K562 (cell line): Measurements from ENCODE around the gene CHD8. TPM values are rescaled to one million over a fixed set of nuclear protein-coding genes. Genes with fewer than 3 reads are reported as not detected.

ENCODE experiments used
- ATAC-seq: fragments of 200-7000 bp; cut with Tn5 transposase; 3 replicates; pipeline ENCODE4 v1.9.1; 2020; ENCODE audit warnings: moderate library complexity
- BruUV-seq: library from RNA; stranded (reverse); fragments of 400-500 nt; replicated peaks from 2 replicates; lab custom pipeline; 2021; lab: Mats Ljungman, UMichigan
- CTCF ChIA-PET: fragments of 300-600 bp; formaldehyde crosslinking; extraction: SDS; loops from one replicate; lab custom pipeline; 2021; ENCODE audit warnings: low intra/inter-chr PET ratio; lab: Yijun Ruan, JAX
- POLR2A ChIA-PET: fragments of 300-600, 350-650 bp; sonication (Branson Sonifier 250); formaldehyde crosslinking; extraction: SDS; loops from one replicate; lab custom pipeline; 2021; ENCODE audit warnings: antibody characterized with exemption, inconsistent platforms; lab: Yijun Ruan, JAX
- DNase-seq, 4 experiments: peaks; one replicate each; pipeline versions ENCODE4 v3.0.0 to v3.0.0-alpha.2; 2011 to 2018; ENCODE audit warnings: low spot score in 3 of 4, mixed read lengths in 3 of 4; ENCODE audit errors: extremely low read depth in 1 of 4
- FAIRE-seq: peaks from 2 replicates; lab custom pipeline; 2011; peaks lifted over from hg19 to GRCh38; lab: Jason Lieb, UNC
- H2AFZ ChIP-seq: 2 replicates; pipeline ENCODE4 v1.6.0; 2011; ENCODE audit warnings: low read depth, low read length, control low read depth, inconsistent platforms
- H3K27ac ChIP-seq: fragments of 200-600 bp; 3 replicates; pipeline ENCODE4 v1.8.0; 2011; ENCODE audit warnings: low read depth, mild to moderate bottlenecking, control low read depth, inconsistent platforms, low read length, moderate library complexity, mixed read lengths; ENCODE audit errors: extremely low read depth
- H3K27me3 ChIP-seq, 2 experiments: fragments of 300-600 bp in 1 of 2; 2 replicates in 1 of 2; 3 replicates in 1 of 2; pipeline versions ENCODE4 v1.6.0 to v1.8.0; 2011; ENCODE audit warnings: inconsistent platforms in 2 of 2, low read length in 2 of 2, mild to moderate bottlenecking in 1 of 2, mixed read lengths in 1 of 2, moderate library complexity in 1 of 2; ENCODE audit not compliant: control insufficient read depth in 2 of 2, insufficient read depth in 2 of 2
- H3K36me3 ChIP-seq: fragments of 300-600 bp; 3 replicates; pipeline ENCODE4 v1.8.0; 2011; ENCODE audit warnings: mild to moderate bottlenecking, low read length, inconsistent platforms; ENCODE audit not compliant: control insufficient read depth, insufficient read depth
- H3K4me1 ChIP-seq, 2 experiments: fragments of 200-600 bp in 1 of 2; replicated peaks in 1 of 2; 2 replicates in 1 of 2; 3 replicates in 1 of 2; pipeline versions ENCODE4 v1.5.1 to v1.8.0; 2011; ENCODE audit warnings: inconsistent platforms in 2 of 2, low read length in 2 of 2, mild to moderate bottlenecking in 1 of 2, mixed read lengths in 1 of 2, moderate library complexity in 1 of 2; ENCODE audit not compliant: control insufficient read depth in 2 of 2, insufficient read depth in 2 of 2
- H3K4me2 ChIP-seq: 2 replicates; pipeline ENCODE4 v1.6.1; 2011; ENCODE audit warnings: low read length, control low read depth, inconsistent platforms, mixed read lengths; ENCODE audit not compliant: insufficient read depth
- H3K4me3 ChIP-seq: fragments of 200-600 bp; sonication (generic), shearing (Covaris generic); 2 replicates; pipeline ENCODE4 v1.5.1; 2016; ENCODE audit warnings: control low read depth, inconsistent platforms
- H3K79me2 ChIP-seq: fragments of 200-600 bp; 3 replicates; pipeline ENCODE4 v1.8.0; 2011; ENCODE audit warnings: low read length, inconsistent platforms; ENCODE audit not compliant: control insufficient read depth, insufficient read depth
- H3K9ac ChIP-seq, 2 experiments: 2 replicates each; pipeline versions ENCODE4 v1.6.0 to v1.6.1; 2011; ENCODE audit warnings: low read depth in 2 of 2, low read length in 2 of 2, control low read depth in 1 of 2, inconsistent platforms in 1 of 2, mild to moderate bottlenecking in 1 of 2, mixed read lengths in 1 of 2; ENCODE audit not compliant: insufficient read depth in 1 of 2
- H3K9me1 ChIP-seq: one replicate; pipeline ENCODE4 v1.6.0; 2011; ENCODE audit warnings: inconsistent platforms, mild to moderate bottlenecking, low read length, moderate library complexity; ENCODE audit not compliant: control insufficient read depth, insufficient read depth
- H3K9me3 ChIP-seq: replicated peaks from 2 replicates; pipeline ENCODE4 v1.5.1; 2011; ENCODE audit warnings: low read depth, low read length, inconsistent platforms; ENCODE audit not compliant: control insufficient read depth, insufficient read depth
- H4K20me1 ChIP-seq: replicated peaks from 2 replicates; pipeline ENCODE4 v1.6.1; 2011; ENCODE audit warnings: low read length, inconsistent platforms, mixed read lengths; ENCODE audit not compliant: control insufficient read depth, insufficient read depth
- CBX1 ChIP-seq: sonication (generic); IDR thresholded peaks from 2 replicates; pipeline ENCODE4 v1.6.1; 2016; ENCODE audit warnings: antibody characterized with exemption, low read depth, mild to moderate bottlenecking
- CREBBP ChIP-seq: IDR thresholded peaks from one replicate; pipeline ENCODE4 v1.6.1; 2012; ENCODE audit warnings: low read depth, mild to moderate bottlenecking, control low read depth, inconsistent platforms, low read length
- JUN ChIP-seq, 2 experiments: sonication (generic) in 1 of 2; formaldehyde crosslinking in 1 of 2; IDR thresholded peaks; 2 replicates each; pipeline versions ENCODE4 v1.6.1 to v1.8.0; 2012 to 2022; ENCODE audit warnings: borderline replicate concordance in 2 of 2, mild to moderate bottlenecking in 2 of 2, improper control_type of control experiment in 1 of 2, low read depth in 1 of 2, low read length in 1 of 2, missing genetic modification reagents in 1 of 2
- MCM3 ChIP-seq: fragments of 450-650 bp; IDR thresholded peaks from 2 replicates; pipeline ENCODE4 v1.6.1; 2016
- SMAD2 ChIP-seq: fragments of 150-350 bp; IDR thresholded peaks from 2 replicates; pipeline ENCODE4 v1.6.1; 2014; ENCODE audit warnings: low read depth, mild to moderate bottlenecking, low read length
- ZBTB7A ChIP-seq: IDR thresholded peaks from 2 replicates; pipeline ENCODE4 v1.6.1; 2011; ENCODE audit warnings: low read depth, mild to moderate bottlenecking, low read length, moderate library complexity, borderline replicate concordance; ENCODE audit not compliant: control insufficient read depth
- ZC3H8 ChIP-seq: fragments of 450-650 bp; IDR thresholded peaks from 2 replicates; pipeline ENCODE4 v1.6.1; 2017
- ZNF263 ChIP-seq: sonication (generic); formaldehyde crosslinking; IDR thresholded peaks from 2 replicates; pipeline ENCODE4 v1.8.0; 2022; ENCODE audit warnings: mild to moderate bottlenecking, missing genetic modification reagents, borderline replicate concordance
- ZNF436 ChIP-seq: fragments of 250-450, 450-650 bp; sonication (Bioruptor Pico); formaldehyde crosslinking; IDR thresholded peaks from 2 replicates; pipeline ENCODE4 v1.7.0; 2020; ENCODE audit warnings: mild to moderate bottlenecking
- WGBS: fragments of 100-300 bp; shearing (Covaris generic); methylation state at CpG from one replicate; pipeline ENCODE4 v1.1.6; 2016; ENCODE audit warnings: low coverage, mixed read lengths; ENCODE audit not compliant: insufficient coverage; ENCODE audit errors: missing lambda C conversion rate; 5-methylcytosine and 5-hydroxymethylcytosine counted together
- in situ Hi-C: fragments of 300-500 bp; cut with MboI; formaldehyde crosslinking; loops from 4 replicates; pipeline ENCODE4 v1.15.0; 2018; ENCODE audit warnings: inconsistent platforms, mixed read lengths
- intact Hi-C: fragments of 100-400 bp; cut with micrococcal nuclease; formaldehyde crosslinking; loops from 2 replicates; pipeline ENCODE4 v1.14.2; 2022
- polyA plus RNA-seq, 8 experiments: library from polyadenylated mRNA; depleted of rRNA in 4 of 8; stranded (reverse) in 5 of 8; unstranded in 3 of 8; fragments of >200 nt; fragmentation: Nextera tagmentation in 2 of 8; fragmentation: Illumina TruSeq in 1 of 8; extraction: Ambion mirVana in 2 of 8; extraction: Trizol in 1 of 8; gene quantifications; 2 replicates each; pipeline versions ENCODE4 v1.2.1 to v1.2.3, GENCODE V29; 2011 to 2014; ENCODE audit warnings: inconsistent platforms in 1 of 8, missing spikeins in 1 of 8
- total RNA-seq, 7 experiments: library from RNA; depleted of rRNA in 6 of 7; stranded (reverse); fragments of >200 nt in 6 of 7; fragmentation: Illumina TruSeq in 2 of 7; extraction: Trizol in 2 of 7; gene quantifications; 2 replicates each; pipeline versions ENCODE4 v1.2.1 to v1.2.3, GENCODE V29; 2011 to 2021; ENCODE audit warnings: low replicate concordance in 1 of 7
- TF ChIP-seq, protein P1 (sequence below): fragments of 450-650 bp; formaldehyde crosslinking; IDR thresholded peaks from 2 replicates; pipeline ENCODE4 v1.4.0; 2020; ENCODE audit warnings: mild to moderate bottlenecking, moderate library complexity
- TF ChIP-seq, protein P2 (sequence below): sonication (generic); formaldehyde crosslinking; IDR thresholded peaks from 2 replicates; pipeline ENCODE4 v1.8.1; 2023; ENCODE audit warnings: mild to moderate bottlenecking, missing genetic modification reagents
- TF ChIP-seq, protein P3 (sequence below): sonication (generic); formaldehyde crosslinking; IDR thresholded peaks from 2 replicates; pipeline ENCODE4 v1.8.0; 2022; ENCODE audit warnings: missing genetic modification reagents, mild to moderate bottlenecking, borderline replicate concordance

The CHD8 gene
- total and polyA plus RNA-seq, 9 of the 15 experiments (the other 6 are each of a cell fraction or from before 2014, with no cell fraction given) = 11.1 to 51.2 (median 32.8) TPM

DNA sequence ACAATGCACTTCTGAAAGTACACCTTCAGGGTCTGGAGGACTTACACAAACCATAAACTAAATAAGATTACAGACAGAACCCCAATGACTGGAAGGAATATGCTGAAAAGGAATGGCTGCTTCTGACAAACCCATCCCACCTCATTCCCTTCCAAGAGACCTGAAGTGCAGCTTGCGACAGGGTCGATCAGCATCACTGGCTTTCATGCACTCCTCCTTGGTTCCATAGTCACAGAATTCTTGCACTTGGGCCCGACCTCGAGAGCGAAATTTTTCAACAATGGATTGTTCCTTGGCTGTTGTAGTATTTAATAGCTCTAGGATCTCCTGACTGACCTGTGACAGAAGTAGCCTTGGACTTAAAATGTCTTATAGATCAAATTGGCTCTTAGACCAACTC lies 45.6 kb upstream of the CHD8 start:
- no peaks in the 10 kb centered on the region for H3K27me3 ChIP-seq
- FAIRE-seq (no peak), DNase-seq (no peak), ATAC-seq (no peak)
- peaks cover 87% of the 10 kb centered on the region for H3K36me3 ChIP-seq
- H4K20me1 ChIP-seq = no peaks in the 10 kb centered on the region; the same call in 1 of the 2 replicates
- ChIA-PET POLR2A (interaction anchor here (0.6 to 2.4 kb wide), 2 partner anchors 8 to 45 kb away, joined by 3 to 13 read pairs; partner anchors contain the start of gene METTL3), CTCF (no interaction called here)
- no peak overlapping the region for H2AFZ ChIP-seq
- no peak overlapping the region for H3K27ac ChIP-seq
- WGBS = 97% methylated on average over 5 of the region's 5 CpGs
- no peaks in the 10 kb centered on the region for H3K9me3 ChIP-seq
- no peaks in the 10 kb centered on the region for H3K9me1 ChIP-seq
- H3K9ac ChIP-seq = no peak overlapping the region
- peaks cover 21% of the 10 kb centered on the region for H3K79me2 ChIP-seq
- no peak overlapping the region for H3K4me3 ChIP-seq
- in situ Hi-C loops = loop anchor here (5.0 kb wide), 1 partner anchor 56 kb away; no protein-coding TSS in a partner anchor
- no peaks in the 10 kb centered on the region for H3K4me1 ChIP-seq
- BruUV-seq = no TSS peak
- no peak overlapping the region for H3K4me2 ChIP-seq
- intact Hi-C loops = no loop called here
- TF ChIP-seq, protein P1, sequence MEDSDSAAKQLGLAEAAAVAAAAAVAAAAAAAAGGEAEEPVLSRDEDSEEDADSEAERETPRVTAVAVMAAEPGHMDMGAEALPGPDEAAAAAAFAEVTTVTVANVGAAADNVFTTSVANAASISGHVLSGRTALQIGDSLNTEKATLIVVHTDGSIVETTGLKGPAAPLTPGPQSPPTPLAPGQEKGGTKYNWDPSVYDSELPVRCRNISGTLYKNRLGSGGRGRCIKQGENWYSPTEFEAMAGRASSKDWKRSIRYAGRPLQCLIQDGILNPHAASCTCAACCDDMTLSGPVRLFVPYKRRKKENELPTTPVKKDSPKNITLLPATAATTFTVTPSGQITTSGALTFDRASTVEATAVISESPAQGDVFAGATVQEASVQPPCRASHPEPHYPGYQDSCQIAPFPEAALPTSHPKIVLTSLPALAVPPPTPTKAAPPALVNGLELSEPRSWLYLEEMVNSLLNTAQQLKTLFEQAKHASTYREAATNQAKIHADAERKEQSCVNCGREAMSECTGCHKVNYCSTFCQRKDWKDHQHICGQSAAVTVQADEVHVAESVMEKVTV (CRISPR knock-in tag) = no peak
- TF ChIP-seq MCM3 (no peak), ZC3H8 (no peak), CBX1 (no peak), CREBBP (no peak), ZBTB7A (no peak), ZNF436 (CRISPR knock-in tag) (no peak), ZNF263 (CRISPR knock-in tag) (no peak), JUN (IDR thresholded peaks at IDR 0.05; ENCODE audit: borderline replicate concordance, low read depth, low read length) (no peak), JUN (CRISPR knock-in tag; IDR thresholded peaks at IDR 0.05; ENCODE audit: borderline replicate concordance) (no peak), SMAD2 (no peak)
- TF ChIP-seq, protein P2, sequence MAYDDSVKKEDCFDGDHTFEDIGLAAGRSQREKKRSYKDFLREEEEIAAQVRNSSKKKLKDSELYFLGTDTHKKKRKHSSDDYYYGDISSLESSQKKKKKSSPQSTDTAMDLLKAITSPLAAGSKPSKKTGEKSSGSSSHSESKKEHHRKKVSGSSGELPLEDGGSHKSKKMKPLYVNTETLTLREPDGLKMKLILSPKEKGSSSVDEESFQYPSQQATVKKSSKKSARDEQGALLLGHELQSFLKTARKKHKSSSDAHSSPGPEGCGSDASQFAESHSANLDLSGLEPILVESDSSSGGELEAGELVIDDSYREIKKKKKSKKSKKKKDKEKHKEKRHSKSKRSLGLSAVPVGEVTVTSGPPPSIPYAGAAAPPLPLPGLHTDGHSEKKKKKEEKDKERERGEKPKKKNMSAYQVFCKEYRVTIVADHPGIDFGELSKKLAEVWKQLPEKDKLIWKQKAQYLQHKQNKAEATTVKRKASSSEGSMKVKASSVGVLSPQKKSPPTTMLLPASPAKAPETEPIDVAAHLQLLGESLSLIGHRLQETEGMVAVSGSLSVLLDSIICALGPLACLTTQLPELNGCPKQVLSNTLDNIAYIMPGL = no peak
- TF ChIP-seq, protein P3, sequence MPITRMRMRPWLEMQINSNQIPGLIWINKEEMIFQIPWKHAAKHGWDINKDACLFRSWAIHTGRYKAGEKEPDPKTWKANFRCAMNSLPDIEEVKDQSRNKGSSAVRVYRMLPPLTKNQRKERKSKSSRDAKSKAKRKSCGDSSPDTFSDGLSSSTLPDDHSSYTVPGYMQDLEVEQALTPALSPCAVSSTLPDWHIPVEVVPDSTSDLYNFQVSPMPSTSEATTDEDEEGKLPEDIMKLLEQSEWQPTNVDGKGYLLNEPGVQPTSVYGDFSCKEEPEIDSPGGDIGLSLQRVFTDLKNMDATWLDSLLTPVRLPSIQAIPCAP (CRISPR knock-in tag) = no peak
